Ascending aorta (tissue), 2 donors: ENCODE measurements around the gene YAP1. TPM values are rescaled to one million over a fixed set of nuclear protein-coding genes. Genes with fewer than 3 reads are reported as not detected.

Source experiments
- DNase-seq, 2 donors: peaks; one replicate each; pipeline ENCODE4 v3.0.0-alpha.2; 2019; ENCODE audit warnings: low spot score in 2 of 2
- H3K27ac ChIP-seq, 2 donors: fragments of 200-600 bp; sonication (generic); one replicate each; pipeline ENCODE4 v1.5.1; 2016 to 2017; ENCODE audit warnings: mild to moderate bottlenecking in 1 of 2
- H3K27me3 ChIP-seq: fragments of 200-600 bp; sonication (generic); one replicate; pipeline ENCODE4 v1.5.1; 2017
- H3K36me3 ChIP-seq, 2 donors: fragments of 200-600 bp; sonication (generic); one replicate each; pipeline ENCODE4 v1.5.1; 2016
- H3K4me1 ChIP-seq, 2 donors: fragments of 200-600 bp; sonication (generic); one replicate each; pipeline ENCODE4 v1.5.1; 2016 to 2017; ENCODE audit warnings: mild to moderate bottlenecking in 1 of 2
- H3K4me3 ChIP-seq, 2 donors: fragments of 200-600 bp; sonication (generic); one replicate each; pipeline ENCODE4 v1.5.1; 2016 to 2017; ENCODE audit warnings: mild to moderate bottlenecking in 1 of 2
- H3K9me3 ChIP-seq, 2 donors: fragments of 200-600 bp; sonication (generic); one replicate each; pipeline ENCODE4 v1.5.1; 2016
- intact Hi-C: fragments of 100-400 bp; cut with DNase I; formaldehyde crosslinking; loops from one replicate; pipeline ENCODE4 v1.15.1; 2023
- total RNA-seq: library from RNA; depleted of rRNA; stranded (reverse); fragments of >200 nt; gene quantifications from one replicate; pipeline ENCODE4 v1.1.0, GENCODE V29; 2016
- TF ChIP-seq, protein P1 (sequence below), 3 experiments: fragments of 200-600 bp in 2 of 3; fragments of 450-650 bp in 1 of 3; sonication (generic) in 2 of 3; IDR thresholded peaks; one replicate each; pipeline ENCODE4 v1.5.1; 2016 to 2019; ENCODE audit warnings: antibody characterized with exemption in 3 of 3, mild to moderate bottlenecking in 1 of 3, moderate library complexity in 1 of 3

The YAP1 gene
- total RNA-seq, 1 donor from 2014 or later, result 516 TPM

GRCh38 chr11:102276783-102277182 lies 166.5 kb downstream of the YAP1 start:
- no peaks in the 10 kb centered on the region for H3K36me3 ChIP-seq
- peaks cover 2 to 7% of the 10 kb centered on the region in 2 donors for H3K4me1 ChIP-seq
- no peak overlapping the region for H3K4me3 ChIP-seq
- no peak for DNase-seq
- no peaks in the 10 kb centered on the region for H3K9me3 ChIP-seq
- no peak overlapping the region for H3K27ac ChIP-seq
- intact Hi-C loops, result no loop called here
- TF ChIP-seq, protein P1, sequence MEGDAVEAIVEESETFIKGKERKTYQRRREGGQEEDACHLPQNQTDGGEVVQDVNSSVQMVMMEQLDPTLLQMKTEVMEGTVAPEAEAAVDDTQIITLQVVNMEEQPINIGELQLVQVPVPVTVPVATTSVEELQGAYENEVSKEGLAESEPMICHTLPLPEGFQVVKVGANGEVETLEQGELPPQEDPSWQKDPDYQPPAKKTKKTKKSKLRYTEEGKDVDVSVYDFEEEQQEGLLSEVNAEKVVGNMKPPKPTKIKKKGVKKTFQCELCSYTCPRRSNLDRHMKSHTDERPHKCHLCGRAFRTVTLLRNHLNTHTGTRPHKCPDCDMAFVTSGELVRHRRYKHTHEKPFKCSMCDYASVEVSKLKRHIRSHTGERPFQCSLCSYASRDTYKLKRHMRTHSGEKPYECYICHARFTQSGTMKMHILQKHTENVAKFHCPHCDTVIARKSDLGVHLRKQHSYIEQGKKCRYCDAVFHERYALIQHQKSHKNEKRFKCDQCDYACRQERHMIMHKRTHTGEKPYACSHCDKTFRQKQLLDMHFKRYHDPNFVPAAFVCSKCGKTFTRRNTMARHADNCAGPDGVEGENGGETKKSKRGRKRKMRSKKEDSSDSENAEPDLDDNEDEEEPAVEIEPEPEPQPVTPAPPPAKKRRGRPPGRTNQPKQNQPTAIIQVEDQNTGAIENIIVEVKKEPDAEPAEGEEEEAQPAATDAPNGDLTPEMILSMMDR (IDR thresholded peaks at IDR 0.05), result no peak
- no peaks in the 10 kb centered on the region for H3K27me3 ChIP-seq

DNA sequence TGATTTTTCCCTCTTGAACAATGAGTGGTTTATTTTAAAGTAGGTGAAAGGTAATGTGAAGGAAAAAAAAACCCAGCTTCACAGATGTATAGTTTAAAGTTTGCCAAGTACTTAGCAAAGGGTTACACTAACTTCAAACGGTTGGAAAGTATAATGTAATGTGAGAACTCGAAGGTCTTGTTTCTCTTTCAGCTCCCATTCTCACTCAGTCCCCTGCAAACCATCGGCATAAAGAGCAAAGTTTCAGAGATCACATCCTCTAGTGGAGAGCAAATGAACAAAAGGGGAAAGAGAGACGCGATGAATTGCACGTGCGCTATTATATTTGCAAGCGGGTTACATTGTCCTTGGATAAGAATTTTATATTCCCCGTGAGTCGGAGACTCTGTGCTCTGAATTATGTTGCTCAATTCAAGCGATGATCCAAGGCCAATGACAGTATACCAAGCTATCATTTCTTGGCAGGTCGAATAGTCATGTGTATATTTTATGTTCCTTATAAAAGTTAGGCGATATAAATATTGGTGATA lies 169.5 kb downstream of the YAP1 start:
- Histone ChIP-seq H3K27ac (no peak overlapping the region), H3K4me1 (peaks cover 2 to 15% of the 10 kb centered on the region in 2 donors), H3K27me3 (no peaks in the 10 kb centered on the region), H3K9me3 (no peaks in the 10 kb centered on the region), H3K4me3 (peak overlapping the region; percentile 4 to 14), H3K36me3 (no peaks in the 10 kb centered on the region)
- no peak for DNase-seq
- TF ChIP-seq, protein P1 (IDR thresholded peaks at IDR 0.05), result peak in 2 of 3 experiments; percentile 6 to 14
- intact Hi-C loops, result loop anchor here (5.0 kb wide), 1 partner anchor 232 kb away; the partner anchor contains the start of gene CFAP300

GRCh38 chr11:102280245-102280833 lies 170.1 kb downstream of the YAP1 start:
- Histone ChIP-seq H3K4me1 (peaks cover 2 to 15% of the 10 kb centered on the region in 2 donors), H3K27ac (no peak overlapping the region), H3K9me3 (no peaks in the 10 kb centered on the region), H3K27me3 (no peaks in the 10 kb centered on the region), H3K36me3 (no peaks in the 10 kb centered on the region), H3K4me3 (no peak overlapping the region)
- TF ChIP-seq, protein P1 (IDR thresholded peaks at IDR 0.05), result no peak
- no peak for DNase-seq
- intact Hi-C loops, result loop anchor here (5.0 kb wide), 1 partner anchor 233 kb away; the partner anchor contains the start of gene CFAP300

Other genes with a start within 250 kb of the YAP1 start
- gene CEP126, start 195.4 kb upstream of the YAP1 start, total RNA-seq, result 7.2 TPM
- not detected for gene ANGPTL5, start 193.9 kb upstream of the YAP1 start, total RNA-seq
- not detected for gene CFAP300, start 63.0 kb upstream of the YAP1 start, total RNA-seq
- 2.8 TPM for gene BIRC3, start 207.0 kb downstream of the YAP1 start, total RNA-seq
- 27.7 TPM for gene BIRC2, start 236.8 kb downstream of the YAP1 start, total RNA-seq